ENCODE results near the gene OSBPL5.
A peak's percentile ranks its signal among the peaks of the same experiment; 100 is the strongest.

The OSBPL5 gene

DNA sequence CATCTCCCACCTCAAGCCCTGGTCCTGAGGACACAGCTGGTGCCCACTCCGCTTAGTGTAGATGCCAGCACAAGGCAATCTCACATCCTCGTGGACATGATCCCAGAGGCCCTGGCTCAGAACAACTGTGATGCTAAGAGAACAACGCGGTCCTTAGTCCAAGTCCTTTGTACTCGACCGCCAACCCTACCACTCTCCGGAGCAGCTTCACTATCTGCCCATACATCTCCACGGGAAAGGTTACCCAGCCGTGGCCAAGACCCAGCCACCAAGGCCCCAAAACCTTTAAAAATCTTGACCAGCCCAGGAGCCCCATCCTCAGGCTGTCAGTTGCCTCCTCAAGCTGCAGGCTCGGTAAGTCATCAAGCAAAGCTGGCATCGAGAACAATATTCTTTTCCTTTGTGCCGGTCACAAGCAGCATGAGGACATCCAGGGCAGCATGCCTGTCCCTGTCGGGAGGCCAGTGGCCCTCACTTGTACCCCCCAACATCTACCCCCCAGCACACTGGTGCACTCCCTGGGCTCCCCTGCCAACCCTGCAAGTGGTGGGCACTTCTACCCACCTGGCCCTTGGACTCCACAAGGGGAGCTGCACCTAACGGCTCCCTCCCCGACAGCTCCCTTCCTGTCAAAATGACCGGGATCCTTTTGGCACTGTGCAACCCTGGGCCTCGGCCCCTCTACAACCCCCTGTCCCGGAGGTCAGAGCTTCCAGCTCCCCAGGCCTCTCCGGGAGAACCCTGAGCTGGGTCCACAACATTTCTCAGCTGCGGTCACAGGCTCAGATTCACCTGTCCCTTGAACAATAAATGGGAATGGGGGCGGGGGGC lies 2.5 kb downstream of the OSBPL5 start:
- DNase-seq, result no peak

DNA sequence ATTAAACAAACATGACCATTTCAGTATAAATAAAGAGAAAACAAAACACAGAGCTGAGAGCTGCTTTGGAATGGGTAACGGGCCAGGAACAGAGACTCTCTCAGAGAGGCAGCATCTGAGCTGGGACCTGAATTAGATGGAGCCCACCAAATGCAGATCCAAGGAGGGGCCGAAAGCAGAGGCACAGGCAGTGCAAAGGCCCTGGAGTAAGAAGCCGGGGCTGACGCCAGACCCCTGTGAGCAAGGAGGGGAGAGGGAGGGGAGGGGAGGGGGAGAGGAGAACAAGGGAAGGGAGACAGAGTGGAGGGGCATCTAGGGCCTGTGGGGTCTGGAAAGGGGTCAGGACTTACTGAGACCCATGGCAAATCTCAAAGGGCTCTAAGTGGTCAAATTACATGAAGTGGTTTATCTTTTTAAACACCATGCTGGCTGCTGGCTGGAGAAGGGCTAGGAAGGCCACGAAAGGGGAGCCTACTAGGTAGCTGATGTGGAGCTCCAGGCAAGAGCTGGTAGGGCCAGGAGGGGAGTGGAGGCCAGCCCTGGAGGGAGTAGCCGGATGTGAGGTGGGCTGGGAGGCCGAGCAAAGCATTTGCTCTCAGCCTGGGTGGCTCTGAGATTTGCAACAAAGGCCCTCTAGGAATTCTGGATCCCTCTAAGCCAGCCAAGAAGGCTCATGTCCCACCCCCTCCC lies 3.2 kb downstream of the OSBPL5 start:
- DNase-seq, result no peak

DNA sequence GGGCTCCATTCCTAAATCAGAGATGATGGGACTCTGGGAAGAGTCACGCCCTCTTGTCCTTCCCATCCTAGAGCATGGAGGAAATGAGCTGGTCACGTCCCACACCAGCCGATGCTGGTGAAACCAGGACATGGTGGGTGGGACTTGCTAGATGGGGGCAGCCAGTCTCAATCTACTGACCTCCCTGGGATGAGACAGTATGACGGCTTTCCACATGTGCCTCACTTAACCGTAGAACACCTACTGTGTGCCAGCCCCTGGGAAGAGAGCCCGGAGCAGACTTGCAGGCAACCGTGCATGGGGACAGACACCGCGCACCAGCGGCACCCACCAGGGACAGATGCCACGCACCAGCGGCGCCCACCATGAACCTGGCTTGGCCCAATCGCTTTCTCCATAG lies 3.8 kb downstream of the OSBPL5 start:
- DNase-seq, result no peak

DNA sequence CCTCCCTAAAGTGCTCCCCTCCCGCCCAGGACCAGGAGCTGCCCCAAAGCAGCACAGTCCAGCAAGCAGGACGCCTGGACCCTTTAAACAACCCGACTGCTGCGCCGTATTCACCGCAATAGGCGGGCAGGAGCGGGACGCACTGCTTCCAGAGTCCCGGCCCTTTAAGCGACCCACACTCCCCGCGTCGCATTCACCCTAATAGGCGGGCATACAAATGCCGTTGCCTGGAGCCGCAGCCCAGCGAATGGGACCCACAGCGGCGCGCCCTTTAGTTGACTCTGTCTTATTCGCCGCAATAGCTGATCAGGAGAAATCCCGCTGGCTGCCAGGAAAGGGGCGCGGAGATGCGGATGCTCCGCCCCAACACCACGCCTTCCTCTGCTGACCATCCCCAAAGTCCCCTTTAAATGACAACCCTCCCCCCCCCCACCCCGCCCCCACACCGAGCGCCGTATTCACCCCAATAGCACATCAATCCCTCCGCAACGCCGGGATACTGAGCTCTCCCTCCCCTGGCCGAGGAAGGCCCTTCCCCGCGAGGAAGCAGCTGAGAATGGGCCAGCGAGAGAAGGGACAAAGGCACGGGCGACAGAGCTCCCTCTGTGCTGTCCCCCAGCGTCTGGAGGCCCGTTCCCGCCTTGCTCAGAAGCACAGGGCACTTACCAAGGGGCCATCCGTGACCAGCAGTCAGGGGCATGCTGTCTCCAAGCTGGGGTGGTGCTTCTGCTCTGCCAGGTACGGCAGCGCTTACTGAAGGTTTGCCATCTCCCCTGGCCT lies 4.7 kb downstream of the OSBPL5 start:
- DNase-seq, result peak; percentile 42

DNA sequence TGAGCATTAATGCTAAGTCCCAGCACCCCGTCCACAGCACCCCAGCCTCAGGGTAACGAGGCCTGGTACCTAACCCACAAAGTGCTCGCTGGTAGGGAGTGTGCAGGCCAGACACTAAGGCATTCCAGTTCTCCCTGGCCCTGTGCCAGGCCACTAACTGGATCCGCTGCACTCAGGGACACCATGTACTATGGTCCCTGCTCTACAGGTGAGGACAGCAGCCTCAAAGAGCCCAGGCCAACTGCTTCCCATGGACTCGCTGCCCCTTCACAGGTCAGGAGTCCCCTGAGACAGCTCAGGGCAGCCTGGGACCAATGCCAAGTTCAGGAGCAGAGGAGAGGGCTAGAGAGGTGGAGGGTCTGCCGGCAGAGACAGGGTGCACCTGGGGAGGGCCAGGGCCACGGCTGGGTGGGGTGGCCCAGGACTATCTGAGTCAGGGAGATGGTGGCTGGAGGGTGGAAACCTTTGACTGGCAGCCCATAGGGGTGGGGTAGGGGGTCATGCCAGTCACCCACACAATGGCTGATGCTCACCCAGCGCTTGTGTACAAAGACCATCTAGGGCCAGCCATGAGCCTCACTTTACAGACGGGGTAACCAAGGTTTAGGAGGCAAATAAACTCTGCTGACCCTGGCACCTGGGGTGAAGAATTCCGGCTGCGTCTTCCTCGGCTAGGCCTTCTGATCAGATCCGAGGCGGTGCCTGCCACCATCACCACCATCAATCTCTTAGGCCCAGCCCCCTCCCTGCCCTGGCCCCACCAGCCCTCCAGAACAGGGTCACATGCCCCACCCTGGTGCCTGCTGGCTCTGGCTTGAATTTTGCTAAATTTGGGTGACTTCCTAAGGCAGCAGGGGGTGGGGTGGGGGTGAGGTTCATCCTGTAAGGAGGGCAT lies 5.6 kb downstream of the OSBPL5 start:
- no peak for DNase-seq

DNA sequence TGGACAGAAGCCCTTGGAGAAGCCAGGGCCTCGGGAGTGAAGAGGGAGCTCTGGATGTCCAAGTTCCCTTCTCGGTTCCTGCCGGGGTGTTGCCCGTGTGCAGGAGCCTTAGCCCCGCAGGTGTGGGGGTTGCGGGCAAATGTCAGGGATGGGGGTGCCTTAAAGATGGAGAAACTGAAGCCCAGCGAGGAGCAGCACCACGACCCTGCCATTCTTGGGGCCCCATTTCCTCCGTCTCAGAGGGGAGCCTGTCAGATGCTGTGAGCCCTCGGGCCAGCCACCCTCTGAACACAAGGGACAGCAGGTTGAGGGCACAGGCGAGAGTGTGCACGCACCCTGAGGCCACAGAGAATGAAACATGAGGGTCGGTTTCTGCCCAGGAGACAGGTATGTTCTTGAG lies 6.3 kb downstream of the OSBPL5 start:
- DNase-seq, result no peak

DNA sequence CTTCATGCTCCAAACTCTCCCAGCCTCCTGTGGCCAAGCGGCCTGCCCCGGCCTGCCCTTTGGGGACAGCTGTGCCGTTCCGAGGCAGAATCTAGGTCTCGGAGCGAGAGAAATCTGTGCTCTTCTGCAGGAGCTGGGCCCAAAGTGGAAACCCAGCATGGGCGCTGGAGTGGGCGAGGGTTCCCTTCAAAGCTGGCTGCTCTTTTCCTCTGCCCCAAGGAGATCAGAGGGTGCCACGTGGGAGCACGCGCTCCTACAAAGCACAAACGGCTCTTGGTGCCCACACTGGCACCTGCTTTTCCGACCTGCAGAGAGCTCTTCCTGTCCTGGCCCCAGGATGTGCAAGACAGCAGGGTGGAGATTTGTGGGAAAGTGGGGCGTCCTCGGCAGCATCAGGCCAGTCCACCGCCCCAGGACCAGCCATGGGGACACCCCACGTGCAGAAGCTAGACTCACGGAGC lies 6.9 kb downstream of the OSBPL5 start:
- no peak for DNase-seq

DNA sequence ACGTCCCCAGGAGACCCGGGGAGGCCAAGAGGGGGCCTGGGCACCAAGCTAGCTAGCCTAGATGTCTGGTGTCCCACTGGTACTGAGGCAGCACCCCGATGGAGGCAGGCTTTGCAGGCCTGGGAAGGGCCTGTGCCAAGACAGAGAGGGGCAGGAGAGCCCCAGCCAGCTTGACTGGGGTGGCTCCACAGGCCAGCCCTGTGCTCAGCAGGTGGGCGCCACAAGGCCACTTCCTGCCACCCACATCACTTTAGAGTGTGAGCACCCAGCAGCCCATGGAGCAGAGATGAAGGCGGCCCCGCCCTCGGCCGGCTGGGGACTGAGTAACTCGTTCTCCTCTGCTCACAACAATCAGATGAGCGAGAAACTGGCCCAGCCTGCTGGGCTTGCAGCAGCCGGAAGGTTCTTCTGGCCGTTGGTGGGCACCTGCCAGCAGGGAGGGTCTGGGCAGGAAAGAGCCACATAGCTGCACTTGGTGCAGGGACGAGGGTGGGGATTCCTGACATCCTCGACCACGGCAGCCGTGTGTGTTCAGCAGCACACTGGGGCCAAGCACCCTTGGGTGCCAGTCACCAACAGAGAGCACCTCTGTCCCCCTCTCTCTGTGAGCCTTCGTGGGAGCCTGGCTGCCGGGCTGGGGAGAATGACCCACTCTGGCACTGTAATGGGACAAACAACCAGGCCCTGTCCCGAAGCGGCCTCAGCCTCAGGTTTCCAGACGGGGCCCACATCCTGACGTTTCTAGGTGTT lies 7.6 kb downstream of the OSBPL5 start:
- no peak for DNase-seq

DNA sequence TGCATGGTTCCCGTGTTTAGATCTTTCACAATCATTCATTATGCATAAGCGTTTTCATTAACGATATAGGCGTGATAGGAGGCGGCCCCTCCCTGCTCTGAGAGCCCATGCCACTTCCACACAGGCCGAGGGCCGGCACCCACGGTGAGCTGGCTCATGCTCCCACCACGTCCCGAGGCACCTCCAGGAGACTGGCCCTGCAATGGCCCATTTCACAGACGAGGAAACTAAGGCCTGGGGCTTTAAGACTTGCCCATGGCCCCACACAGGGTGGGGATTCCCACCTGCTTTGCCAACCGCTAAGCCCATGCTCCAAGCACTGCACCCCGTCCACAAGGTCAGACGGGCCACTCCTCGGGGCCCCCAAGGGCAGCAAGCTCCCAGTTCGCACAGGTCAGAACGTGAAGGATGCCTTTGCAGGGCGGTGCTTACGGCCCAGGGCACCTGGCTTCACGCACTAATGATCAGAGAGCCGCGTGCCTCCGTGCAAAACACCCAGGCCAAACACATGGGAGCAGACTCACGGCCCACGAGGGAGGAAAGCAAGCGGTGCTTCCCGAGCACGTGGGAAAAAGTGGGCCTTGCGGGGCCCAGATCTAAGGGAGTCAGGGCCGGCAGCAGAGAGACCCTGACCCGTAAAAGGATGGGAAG lies 8.3 kb downstream of the OSBPL5 start:
- no peak for DNase-seq

DNA sequence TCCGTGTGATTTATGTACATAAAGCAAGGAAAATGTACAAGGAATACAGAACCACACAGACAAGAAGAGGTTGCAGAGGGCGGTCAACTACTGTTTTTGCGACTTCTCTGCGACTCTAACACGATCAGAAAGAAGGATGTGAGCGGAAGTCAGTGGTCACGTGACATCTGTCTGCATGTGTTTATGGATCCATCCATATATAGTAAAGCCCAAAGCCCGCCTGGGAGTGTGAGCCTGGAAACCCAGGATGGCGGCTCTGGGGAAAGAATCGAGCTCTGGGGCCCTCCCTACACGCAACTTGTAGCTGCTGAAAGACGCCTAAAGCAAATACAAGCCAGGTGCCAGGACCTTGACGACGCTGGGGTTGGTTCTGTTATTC lies 8.8 kb downstream of the OSBPL5 start:
- no peak for DNase-seq

DNA sequence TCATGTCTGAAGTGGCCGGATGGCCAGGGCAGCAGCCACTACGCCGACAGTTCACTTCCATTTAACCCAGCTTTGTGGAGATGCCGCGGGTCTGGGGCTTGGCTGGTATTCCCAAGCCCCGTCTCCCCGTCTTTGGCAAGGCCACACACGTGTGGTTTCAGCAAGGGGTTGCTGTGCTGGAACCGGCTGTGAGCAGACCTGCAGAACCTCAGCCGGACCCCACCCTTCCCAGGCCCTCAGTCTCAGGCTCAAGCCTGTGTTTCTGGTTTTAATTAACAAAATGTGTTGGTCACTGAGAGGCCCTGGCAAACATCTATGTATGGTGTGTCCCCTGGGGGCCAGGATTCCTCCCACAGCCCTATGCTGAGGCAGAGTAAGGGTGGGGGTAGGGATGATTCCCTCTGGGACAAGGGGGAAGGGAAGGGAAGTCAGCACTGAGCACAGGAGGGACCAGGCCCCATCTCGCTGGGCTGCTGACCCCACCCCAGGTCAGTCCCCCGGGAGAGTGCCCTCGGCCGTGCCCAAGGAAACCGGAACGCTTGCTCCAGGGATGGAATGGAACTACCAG lies 9.3 kb downstream of the OSBPL5 start:
- DNase-seq, result no peak

DNA sequence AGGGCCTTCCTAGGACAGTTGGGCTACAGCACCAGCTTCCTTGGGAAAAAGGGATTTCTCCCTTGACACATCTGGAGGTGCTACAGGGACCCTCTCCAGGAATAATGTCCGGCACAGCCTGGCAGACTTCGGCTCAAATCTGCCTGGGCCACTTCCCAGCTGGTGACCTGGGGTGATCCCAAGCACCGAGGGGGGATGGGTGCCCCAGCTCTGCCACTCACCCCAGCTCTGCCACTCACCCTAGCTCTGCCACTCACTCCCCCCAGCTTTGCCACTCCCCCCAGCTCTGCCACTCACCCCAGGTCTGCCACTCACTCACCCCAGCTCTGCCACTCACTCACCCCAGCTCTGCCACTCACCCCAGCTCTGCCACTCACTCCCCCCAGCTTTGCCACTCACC lies 9.9 kb downstream of the OSBPL5 start:
- DNase-seq, result no peak

DNA sequence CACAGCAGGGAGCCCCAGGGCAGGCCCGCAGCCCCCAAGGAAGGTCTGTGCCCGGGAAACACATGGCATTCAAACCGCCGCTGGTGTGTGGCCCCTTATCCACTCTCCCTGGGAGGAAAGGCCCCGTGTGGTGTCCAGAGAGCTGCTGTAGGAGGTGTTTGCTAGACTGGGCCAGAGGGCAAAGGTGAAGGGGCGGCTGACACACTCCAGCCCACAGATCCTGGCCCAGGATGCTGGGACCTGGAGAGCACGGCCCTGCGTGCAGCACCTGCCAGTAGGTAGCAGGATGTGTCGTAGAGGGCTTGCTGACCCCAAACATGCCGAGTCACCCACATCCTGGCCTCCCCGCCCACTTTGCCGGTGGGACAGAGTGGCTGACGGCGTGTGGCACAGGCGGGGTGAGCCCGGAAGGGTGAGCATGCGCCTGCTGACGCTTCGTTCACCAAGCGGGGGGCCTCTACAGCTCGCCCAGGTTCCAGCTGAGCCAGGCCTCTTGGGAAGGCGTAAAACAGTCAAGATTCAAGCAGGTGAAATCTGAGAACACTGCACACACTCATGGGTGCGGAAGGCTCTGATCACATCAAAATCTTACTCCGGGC lies 11.0 kb downstream of the OSBPL5 start:
- no peak for DNase-seq

DNA sequence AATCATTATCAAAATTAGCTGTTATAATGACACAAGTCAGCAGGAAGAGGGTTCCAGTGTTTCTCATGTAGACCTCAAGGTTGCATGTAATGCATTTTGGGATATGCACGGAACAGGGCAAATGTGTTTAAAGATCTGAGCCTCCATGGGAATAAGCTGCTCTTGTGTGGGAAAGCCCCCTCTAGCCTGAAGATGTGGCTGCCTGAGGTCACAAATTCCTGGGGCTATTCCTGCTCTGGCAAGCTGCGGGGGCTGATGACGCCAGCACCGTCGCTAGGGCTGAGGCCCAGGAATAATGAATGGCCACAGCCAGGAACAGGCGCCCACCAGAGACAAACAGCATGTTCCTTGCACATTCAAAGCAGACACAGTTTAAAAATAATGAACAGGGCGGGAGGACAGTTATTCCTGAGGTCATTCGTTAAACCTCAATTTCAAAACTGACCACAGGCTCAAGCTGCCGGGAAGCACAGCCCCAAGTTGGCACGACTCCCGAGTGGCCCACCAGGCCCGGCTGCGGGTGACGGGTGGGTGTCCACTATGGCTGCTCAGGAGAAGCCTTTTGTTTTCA lies 11.7 kb downstream of the OSBPL5 start:
- no peak for DNase-seq

DNA sequence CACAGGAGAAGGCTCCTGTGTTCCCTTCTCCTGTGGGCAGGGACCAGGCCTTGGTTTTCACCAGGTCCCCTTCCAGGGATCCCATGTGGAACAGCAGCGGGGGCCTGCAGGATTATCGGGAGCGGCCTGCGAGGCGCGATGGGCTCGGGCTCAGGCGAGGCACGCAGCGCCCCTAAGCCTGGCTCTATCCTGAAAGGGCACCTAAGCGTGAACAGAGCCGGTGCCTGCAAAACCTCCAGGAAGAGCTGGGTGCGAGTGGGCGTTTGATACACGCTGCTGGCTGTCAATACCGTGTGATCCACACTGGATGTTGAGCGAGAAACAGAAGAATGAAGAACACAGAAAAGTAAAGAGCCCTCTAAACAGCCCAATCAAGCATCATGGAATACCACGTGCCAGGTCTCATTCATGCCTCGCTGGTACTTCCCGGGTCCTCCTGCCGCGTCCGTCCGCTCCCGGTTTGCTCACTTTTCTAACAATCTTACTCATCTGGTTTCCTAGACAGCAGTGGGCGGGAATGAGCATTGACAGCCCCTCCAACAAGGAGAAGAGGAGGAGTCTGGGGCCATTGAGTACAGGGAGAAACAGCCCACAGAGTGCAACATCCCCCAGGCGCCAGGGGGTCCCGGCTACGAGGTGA lies 12.5 kb downstream of the OSBPL5 start:
- no peak for DNase-seq

DNA sequence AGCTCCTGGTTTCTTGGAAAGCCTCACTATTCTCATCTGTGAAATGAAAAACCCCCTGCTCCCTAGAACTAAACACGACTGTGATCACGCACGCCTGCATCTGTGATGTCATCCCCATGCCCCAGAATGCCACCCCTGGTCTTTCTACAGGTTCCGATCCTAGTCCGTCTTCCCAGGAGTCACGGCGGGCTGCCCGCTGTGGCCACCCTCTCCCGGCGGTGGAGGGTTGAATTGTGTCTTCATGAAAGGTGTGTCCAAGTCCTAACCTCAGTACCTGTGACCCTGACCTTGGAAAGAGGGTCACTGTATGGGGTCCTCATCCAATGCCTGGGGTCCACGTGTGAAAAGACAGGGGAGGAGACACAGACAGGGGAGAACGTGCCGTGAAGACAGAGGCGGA lies 14.4 kb downstream of the OSBPL5 start:
- DNase-seq, result no peak

DNA sequence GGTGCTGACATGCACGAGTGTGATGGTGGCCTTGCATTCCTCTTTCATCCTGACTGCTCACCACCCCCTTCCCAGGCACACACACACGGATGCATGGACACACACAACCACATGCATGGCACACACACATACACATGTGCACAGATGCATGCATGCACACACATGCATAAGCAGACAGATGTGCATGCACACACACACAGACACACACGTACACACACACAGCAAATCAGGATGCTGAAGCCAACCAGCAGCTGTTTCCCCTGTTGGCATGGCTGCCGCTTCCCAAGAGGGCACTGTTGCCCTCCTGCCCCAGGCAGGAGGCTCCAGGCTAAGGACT lies 15.3 kb downstream of the OSBPL5 start:
- no peak for DNase-seq

DNA sequence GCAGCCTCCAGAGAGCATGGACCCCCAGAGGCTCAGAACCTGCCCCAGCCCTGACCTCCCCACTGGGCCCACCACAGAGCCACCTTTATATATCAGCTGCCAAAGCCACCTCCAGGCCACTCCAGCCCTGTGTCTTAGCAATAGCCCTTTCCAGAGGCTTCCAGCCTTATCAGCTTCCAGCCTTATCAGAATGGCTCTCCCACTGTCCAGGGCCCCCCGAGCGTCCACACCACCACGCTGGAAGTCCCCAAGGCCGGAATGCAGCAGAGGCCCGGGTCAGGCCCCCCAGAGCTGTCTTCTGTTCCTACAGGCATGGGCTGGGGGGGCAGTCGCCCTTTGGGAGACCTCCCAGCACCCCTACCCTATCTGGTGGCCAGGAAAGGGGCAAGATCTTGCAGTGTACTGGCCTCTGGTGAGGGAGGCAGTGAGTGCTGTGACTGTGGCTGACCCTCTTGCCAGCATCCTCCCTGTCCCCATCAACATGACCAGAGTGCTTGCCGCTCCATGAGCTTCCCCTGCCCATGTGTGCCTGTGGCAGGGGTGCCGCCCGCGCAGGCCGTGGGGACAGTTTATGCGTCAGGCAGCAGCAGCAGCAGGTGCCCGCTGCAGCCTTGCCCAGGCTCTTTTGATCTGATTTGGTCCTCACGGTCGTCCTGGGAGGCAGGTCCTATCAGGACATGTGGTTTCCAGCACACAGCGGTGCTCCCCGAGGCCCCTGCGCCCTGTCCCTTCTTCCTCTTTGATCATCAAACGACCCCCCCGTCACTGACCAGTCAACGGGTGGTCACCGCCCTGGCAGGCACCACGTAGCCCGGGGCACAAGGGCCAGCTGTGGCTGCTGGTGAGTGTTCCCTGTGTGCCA lies 15.9 kb downstream of the OSBPL5 start:
- no peak for DNase-seq
